Stimulated activated naive CD8-positive, alpha-beta T cell treated with anti-CD3 and anti-CD28 coated beads, Interleukin-15, Interleukin-2, amounts not matched to agents 100 U/mL and 50 U/mL, for 24 hours (primary cell): Measurements from ENCODE around the gene ASB3.
"Not testable (repeated sequence)": the region's sequence is repeated elsewhere in the genome, so short reads cannot be mapped to it uniquely, and the experiment has no call there.

Experiments
- ATAC-seq: fragments of 150-1000 bp; cut with Tn5 transposase; one replicate; pipeline ENCODE4 v1.10.0; 2021
- DNase-seq: peaks from one replicate; pipeline ENCODE4 v3.0.0; 2021

Gene ASB3, protein sequence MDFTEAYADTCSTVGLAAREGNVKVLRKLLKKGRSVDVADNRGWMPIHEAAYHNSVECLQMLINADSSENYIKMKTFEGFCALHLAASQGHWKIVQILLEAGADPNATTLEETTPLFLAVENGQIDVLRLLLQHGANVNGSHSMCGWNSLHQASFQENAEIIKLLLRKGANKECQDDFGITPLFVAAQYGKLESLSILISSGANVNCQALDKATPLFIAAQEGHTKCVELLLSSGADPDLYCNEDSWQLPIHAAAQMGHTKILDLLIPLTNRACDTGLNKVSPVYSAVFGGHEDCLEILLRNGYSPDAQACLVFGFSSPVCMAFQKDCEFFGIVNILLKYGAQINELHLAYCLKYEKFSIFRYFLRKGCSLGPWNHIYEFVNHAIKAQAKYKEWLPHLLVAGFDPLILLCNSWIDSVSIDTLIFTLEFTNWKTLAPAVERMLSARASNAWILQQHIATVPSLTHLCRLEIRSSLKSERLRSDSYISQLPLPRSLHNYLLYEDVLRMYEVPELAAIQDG

DNA sequence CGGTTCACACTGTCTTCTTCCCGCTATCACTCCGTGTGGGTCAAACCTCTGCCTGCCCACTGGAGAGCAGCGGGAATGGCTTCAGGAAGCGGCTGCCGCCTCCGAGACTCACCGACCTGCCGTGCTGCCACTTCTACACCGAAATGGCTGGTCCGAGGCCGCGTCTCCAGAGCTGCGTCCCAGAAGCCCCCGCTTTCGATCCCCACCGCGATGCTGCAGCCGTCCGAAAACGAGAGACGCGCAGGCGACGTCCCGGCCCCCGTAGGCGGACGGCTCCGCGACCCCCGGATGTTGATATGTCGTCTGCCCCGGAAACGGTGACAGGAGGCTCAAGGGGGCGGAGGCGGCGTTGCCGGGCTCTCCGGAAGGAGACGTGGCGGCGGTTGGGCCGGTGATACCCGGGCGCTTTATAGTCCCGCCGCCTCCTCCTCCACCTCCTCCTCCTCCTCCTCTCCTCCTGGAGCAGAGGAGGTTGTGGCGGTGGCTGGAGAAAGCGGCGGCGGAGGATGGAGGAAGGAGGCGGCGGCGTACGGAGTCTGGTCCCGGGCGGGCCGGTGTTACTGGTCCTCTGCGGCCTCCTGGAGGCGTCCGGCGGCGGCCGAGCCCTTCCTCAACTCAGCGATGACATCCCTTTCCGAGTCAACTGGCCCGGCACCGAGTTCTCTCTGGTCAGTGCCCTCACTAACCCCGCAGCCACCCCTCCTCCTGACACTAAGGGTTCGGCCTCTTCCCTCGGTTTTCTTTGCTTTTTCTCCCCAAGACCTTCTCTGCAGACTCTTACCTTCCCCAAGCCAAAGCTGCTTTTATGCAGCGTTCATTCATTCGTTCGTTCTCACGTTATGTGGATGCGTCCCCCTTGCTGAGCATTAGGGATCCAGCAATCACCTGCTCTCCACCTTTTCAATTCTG lies at the start of gene ASB3, which contains the start of gene ERLEC1:
TSS of gene ASB3 (minus strand) at position 249 of the 909 bp plus-strand sequence. CDS start 21,381 bp downstream, outside the sequence.
TSS of gene ERLEC1 (plus strand) at position 340 of the 909 bp plus-strand sequence. CDS start at position 507, 167 bp downstream.
- ATAC-seq, result peak; percentile 94

DNA sequence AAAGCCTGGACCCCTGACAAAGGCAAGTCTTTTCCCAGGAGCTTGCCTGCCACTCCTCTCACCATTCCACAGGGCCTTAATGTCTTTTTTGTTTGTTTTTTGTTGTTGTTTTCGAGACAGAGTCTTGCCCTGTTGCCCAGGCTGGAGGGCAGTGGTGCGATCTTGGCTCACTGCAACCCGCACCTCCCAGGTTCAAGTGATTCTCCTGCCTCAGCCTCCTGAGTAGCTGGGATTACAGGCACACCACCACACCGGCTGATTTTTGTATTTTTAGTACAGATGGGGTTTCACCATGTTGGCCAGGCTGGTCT lies 43.2 kb upstream of the ASB3 start:
- ATAC-seq, DNase-seq: not testable (repeated sequence)

More for the DNA sequence above, at the start of gene ASB3, which contains the start of gene ERLEC1:
- DNase-seq, result peak; percentile 92

DNA sequence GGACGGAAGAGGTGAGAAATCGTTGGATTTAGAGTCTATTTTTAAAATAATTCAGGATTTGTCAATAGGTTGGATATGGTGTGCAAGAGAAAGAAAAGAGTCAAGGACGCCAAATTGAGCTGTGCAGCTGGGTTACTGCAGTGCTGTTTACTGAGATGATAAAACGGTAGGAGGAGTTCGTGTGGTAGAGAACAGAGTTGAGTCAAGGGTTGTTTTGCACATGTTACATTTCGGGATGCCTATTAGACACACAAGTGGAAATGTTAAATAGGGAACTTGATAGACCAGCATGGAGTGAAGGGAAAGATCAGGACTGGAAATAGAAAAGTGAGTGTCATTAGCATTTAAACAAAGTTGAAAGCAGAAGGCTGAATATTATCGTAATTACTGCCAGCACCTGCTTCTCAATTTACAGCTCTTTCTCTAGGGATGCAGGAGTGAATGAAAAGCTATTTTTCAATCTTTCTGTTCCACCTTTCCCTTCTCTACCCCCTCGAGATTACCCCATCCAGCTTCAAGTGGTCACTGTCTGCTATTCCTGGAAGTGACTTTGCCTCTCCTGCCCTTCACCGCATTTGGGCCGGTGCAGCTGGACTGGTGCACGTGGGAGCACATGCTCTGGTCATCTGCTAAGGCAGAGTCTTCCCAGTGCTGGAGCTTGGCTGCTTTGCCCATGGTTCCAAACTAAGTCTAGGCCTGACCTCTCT lies 42.7 kb upstream of the ASB3 start:
- DNase-seq, result no peak

DNA sequence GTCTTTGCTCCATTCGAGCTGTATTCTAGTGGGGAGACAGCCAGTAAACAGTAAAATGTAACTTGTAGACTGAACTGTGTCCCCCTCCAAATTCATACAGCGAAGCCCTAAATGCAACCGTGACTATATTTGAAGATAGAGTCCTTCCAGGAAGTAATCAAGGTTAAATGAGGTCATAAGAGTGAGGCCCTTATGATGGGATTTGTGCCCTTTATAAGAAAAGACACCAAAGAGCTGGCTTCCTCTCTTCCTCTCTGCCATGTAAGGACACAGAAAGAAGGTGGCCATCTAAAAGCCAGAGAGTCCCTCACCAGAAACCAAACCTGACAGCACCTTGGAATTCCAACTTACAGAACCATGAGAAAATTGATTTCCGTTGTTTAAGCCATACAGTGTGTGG lies 41.6 kb upstream of the ASB3 start:
- ATAC-seq (no peak), DNase-seq (no peak)

More for the DNA sequence above, 42.7 kb upstream of the ASB3 start:
- no peak for ATAC-seq

DNA sequence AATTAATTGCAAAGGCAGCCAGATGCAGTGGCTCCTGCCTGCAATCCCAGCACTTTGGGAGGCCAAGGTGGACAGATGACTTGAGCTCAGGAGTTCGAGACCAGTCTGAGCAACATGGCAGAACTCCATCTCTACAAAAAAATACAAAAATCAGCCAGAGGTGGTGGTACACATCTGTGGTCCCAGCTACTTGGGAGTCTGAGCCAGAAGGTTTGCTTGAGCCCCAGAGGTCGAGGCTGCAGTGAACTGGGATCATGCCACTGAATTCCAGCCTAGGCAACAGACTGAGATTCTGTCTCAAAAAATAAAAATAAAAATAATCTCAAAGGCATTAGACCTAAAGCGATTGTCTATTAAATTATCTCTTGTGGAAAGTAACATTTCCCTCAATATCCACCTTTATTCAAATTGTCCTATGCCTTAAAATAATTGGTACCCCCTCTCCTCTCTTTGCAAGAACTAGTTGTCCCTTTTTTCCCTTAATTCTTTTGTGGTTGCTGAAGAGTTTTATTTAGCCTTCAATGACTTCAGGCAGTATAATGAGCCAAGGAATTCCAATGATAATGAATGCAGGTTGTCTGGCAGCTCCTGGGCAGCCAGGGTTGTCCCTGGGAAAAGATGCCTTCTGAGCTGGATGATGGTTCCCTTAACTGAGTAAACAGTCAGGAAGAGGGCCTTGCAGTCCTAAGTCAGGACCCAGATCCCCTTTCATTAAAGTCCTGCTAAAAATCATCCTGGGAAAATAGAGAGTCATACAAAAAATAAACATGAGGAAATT lies 40.8 kb upstream of the ASB3 start:
- ATAC-seq, result no peak

DNA sequence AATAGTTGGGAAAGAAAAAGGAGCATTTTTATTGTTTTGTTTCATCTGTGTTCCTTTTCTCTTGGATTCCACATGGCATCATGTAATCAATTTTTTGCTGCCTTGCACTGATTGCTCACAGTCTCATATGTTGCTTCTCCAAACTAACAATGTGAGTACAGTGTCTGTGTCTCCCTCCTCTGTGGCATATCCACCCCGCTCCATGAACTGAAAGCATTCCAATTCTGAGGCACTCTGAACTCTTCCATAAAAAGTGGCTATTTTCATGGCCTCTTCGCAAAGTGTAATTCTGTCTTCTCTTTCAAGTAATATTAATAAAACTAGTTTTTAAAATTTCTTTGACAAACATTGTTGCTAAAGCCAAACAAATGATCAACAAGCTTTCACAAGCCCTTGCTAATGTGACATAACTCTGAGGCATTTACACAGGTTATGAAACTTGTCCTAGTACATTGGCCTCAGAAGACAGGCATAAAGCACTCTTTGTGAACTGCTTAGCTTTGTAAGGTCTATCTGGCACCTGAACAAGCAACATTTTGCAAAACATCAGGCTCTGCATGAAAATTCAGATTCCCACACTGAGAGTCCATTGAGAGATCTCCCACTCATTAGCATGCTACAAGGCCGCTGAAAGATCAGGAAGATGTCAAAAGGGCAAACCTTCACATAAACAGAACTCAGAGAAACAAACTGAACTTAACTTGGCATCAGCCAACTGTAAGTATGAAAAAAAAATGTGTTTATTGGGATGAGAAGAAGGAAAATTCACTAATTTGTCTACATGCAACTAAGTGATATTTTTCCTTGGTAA lies 40.0 kb upstream of the ASB3 start:
- DNase-seq, result no peak
- no peak for ATAC-seq

More for the DNA sequence above, 40.8 kb upstream of the ASB3 start:
- no peak for DNase-seq

DNA sequence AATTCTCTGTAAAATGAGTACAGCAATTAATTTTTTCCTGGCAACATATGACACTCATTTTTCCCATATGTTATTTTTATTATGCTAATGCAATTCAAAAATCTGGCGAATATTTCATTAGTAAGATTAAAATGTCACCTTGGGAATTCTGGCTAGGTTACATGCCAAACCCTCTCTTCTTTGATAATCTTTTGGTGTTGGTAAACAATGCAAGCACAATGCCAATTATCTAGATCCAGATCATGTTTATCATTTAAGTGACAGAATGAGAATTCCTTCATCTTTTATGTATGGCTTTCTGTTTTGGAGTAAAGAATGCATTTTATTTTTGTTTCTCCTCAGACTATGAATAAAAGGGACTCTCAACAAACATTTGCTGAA lies 39.3 kb upstream of the ASB3 start:
- ATAC-seq (no peak), DNase-seq (no peak)

DNA sequence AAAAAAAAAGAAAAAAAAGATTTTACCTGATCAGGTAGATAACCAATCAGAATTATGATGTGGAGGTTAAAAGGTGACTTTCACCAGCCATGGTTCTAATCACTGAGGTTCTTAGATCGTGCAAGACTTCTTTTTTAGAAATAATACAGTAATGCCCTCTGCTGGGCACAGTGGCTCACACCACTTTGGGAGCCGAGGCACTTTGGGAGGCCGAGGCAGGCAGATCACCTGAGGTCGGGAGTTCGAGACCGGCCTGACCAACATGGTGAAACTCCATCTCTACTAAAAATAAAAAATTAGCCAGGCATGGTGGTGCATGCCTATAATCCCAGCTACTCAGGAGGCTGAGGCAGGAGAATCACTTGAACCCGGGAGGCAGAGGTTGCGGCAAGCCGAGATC lies 36.9 kb upstream of the ASB3 start:
- DNase-seq, result peak; percentile 16
- ATAC-seq, result not testable (repeated sequence)

DNA sequence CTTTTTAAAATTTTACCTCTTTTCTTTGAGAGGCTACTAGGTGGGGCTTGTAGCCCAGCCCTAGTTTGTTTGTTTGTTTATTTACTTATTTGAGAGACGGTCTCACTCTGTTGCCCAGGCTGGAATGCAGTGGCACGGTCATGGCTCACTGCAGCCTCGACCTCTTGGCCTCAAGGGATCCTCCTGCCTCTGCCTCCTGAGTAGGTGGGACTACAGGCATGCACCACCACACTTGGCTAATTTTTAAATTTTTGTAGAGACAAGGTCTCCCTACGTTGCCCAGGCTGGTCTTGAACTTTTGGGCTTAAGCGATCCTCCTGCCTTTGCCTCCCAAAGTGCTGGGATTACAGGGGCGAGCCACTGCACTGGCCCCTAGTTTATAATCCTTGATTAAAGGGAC lies 35.1 kb upstream of the ASB3 start:
- DNase-seq (no peak), ATAC-seq (no peak)

DNA sequence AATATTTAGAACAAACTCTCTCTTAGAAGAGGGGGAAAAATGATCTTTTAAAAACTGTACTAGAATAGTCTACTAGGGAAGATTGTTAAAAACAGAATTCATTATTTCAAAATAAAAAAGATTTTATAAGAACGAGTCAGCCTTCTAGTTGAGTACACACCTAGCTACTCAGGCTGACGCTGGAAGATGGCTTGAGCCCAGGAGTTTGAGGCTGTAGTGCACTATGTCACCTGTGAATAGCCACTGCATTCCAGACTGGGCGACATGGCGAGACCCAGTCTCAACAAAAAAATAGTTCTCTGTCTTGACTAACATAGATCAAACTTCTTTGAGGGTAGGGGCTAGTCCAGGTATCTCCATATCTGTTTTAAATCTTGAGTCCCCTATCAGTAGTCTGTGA lies 34.0 kb upstream of the ASB3 start:
- DNase-seq, result no peak
- ATAC-seq, result no peak

DNA sequence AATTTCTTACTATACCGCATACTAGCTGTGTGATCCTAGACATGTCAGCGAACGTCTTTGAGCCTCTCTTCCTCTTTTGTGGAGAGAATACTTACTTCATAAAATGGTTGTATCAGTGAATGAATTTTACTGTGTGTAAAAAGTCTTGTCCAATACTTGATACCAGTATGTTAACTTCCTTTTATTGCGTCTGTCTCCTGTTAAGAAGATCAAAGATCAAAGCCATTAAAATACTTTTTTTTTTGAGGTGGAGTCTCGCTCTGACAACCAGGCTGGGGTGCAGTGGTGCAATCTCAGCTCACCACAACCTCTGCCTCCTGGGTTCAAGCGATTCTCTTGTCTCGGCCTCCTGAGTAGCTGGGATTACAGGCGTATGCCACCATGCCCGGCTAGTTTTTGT lies 33.3 kb upstream of the ASB3 start:
- DNase-seq (no peak), ATAC-seq (no peak)

DNA sequence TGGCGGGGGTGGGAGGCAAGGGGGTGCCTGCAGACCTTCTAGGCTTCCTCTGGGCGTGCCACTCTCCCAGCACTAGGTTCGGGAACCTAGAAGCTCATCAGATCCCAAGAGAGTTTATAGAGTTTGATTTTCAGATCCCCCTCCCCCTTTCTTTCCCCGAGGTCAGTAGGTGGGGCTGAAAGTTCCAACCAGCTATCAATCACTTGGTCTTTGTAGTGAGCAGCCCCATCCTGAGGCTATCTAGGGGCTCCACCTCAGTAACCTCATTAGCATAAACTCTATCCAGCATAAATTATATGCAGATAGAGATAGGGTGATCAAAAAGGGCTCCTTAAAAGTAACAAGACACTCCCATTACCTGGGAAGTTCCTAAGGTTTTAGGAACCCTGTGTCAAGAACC lies 32.9 kb upstream of the ASB3 start:
- ATAC-seq, result no peak
- no peak for DNase-seq

DNA sequence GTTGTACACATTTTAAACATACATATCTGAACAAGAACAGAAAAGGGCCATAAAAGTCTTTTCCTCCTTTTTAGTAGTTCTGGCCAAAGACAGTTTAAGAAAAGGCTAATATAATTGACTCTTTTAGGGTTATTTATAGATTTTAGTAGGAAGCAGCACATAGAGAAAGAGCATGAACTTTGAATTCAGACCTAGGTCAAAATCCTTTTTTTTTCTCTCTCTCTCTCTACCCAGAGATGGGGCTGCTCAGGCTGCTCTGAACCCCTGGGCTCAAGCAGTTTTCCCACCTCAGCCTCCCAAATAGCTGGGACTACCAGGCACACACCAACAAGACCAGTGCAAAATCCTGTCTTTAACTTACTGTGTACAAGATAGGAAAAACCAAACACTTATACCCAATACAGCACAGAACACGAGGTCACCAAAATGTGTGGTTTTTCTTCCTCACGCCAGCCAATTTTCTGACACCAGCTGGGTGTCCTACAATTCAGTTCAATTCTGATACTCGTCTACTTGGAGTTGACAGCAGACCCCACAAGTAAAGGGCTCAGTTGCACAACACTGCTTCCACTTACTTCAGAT lies 32.2 kb upstream of the ASB3 start:
- no peak for ATAC-seq
- no peak for DNase-seq

DNA sequence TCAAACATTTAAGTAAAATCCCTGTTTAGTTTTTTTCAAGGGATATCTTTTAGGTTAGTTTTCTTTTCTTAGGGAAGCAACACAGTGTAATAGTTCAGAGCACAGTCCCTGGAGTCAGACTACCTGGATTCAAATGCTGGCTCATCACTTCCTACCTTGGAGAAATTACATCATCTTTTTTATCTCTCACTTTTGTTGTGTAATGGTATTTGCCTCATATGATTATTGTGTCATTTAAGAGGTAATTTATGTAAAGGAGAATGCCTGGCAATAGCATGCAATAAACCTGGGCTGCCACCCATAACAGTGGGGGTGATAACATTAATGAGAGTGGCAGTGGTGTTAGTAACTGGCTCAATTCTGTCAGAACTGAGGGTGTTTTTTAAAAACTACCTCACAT lies 26.4 kb upstream of the ASB3 start:
- ATAC-seq (no peak), DNase-seq (no peak)

DNA sequence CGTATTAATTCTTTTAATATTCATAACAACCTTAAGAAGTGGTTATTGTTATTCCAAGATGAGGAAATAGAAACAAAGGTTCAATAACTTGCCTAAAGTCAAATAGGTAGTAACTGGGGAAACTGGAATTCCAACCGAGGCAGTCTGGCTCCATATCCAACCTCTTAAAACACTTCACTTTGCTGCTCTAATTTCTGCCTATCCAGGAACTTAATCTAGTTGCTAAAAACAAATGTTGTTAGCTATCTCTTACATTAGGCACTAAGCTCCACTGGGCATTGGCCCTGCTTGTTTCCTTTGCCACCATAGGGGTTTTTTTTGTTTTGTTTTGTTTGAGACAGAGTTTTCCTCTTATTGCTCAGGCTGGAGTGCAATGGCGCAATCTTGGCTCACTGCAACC lies 24.8 kb upstream of the ASB3 start:
- no peak for ATAC-seq
- no peak for DNase-seq

DNA sequence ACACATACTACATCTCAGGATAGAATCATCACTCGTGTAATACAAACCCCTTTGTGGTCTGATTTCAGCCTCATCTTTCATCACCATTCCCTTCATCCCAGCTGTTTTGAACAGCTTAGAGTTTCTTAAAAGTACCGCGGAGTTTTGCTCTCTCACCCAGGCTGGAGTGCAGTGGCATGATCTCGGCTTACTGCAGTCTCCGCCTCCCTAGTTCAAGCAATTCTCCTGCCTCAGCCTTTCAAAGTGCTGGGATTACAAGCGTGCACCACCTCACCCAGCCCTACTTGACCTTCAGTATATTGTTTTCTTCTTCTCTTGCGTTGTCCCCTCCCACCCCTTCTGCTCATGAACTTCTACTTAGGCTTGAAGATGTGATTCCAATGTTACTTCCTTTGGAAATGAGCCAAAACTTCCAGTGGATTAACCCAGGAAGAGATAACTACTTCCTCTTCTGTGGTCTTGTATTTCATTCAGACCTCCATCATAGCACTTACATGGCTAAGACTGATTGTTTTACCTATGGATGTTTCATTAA lies 15.9 kb upstream of the ASB3 start:
- no peak for ATAC-seq

DNA sequence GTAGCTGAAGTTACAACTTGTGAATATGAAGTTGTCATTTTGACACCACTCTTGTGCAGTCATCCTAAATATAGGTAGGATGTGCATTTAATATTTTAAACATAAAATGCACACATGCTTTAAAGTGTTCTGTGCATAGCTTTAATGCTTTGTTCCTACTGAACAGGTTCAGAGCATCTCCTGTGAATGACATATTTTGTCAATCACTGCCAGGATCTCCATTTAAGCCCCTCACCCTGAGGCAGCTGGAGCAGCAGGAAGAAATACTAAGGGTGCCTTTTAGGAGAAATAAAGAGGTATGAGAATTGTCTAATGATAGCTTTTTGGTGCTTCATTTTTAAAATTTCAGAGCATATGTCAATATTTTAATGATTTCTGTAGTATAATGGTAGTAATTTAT lies 14.8 kb upstream of the ASB3 start:
- DNase-seq, result no peak
- ATAC-seq, result no peak

More for the DNA sequence above, 15.9 kb upstream of the ASB3 start:
- DNase-seq, result no peak

DNA sequence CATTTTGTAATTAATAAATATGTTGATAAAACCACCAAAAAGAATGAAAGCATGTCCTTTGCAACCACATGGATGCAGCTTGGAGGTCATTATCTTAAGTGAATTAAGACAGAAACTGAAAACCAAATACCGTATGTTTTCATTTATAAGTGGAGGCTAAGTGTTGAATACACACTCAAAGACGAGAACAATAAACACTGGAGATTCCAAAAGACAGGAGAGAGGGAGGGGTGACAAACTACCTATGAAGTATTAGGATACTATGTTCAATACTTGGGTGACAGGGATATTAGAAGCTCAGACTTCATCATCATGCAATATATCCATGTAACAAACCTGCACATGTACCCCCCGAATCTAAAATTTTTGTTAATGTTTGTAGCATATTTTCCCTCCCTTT lies 7.1 kb upstream of the ASB3 start:
- no peak for DNase-seq
- ATAC-seq, result no peak

DNA sequence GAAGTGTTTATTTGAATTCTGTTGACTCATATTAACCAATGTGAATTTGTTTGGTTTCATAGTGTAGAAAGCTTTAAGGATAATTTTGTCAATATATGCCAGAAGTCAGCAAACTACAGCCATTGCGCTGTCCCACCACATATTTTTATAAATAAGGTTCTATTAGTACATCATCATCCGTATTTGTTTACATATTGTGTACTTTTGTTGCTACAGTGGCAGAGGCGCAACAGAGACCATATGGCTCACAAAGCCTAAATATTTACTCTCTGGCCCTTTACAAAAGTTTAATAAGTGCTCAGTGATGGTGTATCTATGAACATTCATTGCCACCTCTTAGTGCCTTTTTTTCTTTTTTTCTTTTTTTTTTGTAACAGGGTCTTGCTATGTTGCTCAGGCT lies 6.5 kb upstream of the ASB3 start:
- ATAC-seq (no peak), DNase-seq (no peak)
